COLO668 (cell line): ENCODE data around the gene HDAC9.
"Not testable (repeated sequence)": the region's sequence is repeated elsewhere in the genome, so short reads cannot be mapped to it uniquely, and the experiment has no call there.

ENCODE experiments used
- DNase-seq: peaks from one replicate; lab custom pipeline; 2025; ENCODE audit not compliant: unreplicated experiment; lab: John Stamatoyannopoulos, UW

HDAC9 gene

GRCh38 chr7:18936265-18936664, 440.7 kb downstream of the HDAC9 start:
- DNase-seq, result no peak

- DNase-seq, result no peak
Measured at GRCh38 chr7:18939771-18940592, 444.4 kb downstream of the HDAC9 start.

GRCh38 chr7:18940593-18941134, 445.1 kb downstream of the HDAC9 start:
- DNase-seq, result no peak

GRCh38 chr7:18941207-18941606, 445.7 kb downstream of the HDAC9 start:
- no peak for DNase-seq

- no peak for DNase-seq
Measured at GRCh38 chr7:18948521-18948920, 453.0 kb downstream of the HDAC9 start.

- DNase-seq, result no peak
Measured at GRCh38 chr7:18952846-18953245, 457.3 kb downstream of the HDAC9 start.

- no peak for DNase-seq
Measured at GRCh38 chr7:18958627-18959026, 463.1 kb downstream of the HDAC9 start.

- DNase-seq, result no peak
Measured at GRCh38 chr7:18960725-18961124, 465.2 kb downstream of the HDAC9 start.

GRCh38 chr7:18962031-18962430, 466.5 kb downstream of the HDAC9 start:
- no peak for DNase-seq

- DNase-seq, result no peak
Measured at GRCh38 chr7:18965657-18966056, 470.1 kb downstream of the HDAC9 start.

- DNase-seq, result not testable (repeated sequence)
Measured at GRCh38 chr7:18967755-18968154, 472.2 kb downstream of the HDAC9 start.

- no peak for DNase-seq
Measured at GRCh38 chr7:18971839-18972238, 476.3 kb downstream of the HDAC9 start.

GRCh38 chr7:18974803-18975202, 479.3 kb downstream of the HDAC9 start:
- DNase-seq, result no peak

GRCh38 chr7:18975276-18975675, 479.7 kb downstream of the HDAC9 start:
- DNase-seq, result no peak

- no peak for DNase-seq
Measured at GRCh38 chr7:18975689-18976280, 480.2 kb downstream of the HDAC9 start.

- no peak for DNase-seq
Measured at GRCh38 chr7:18976715-18977471, 481.3 kb downstream of the HDAC9 start.

GRCh38 chr7:18978108-18978495, 482.6 kb downstream of the HDAC9 start:
- no peak for DNase-seq

GRCh38 chr7:18990700-18991099, 495.2 kb downstream of the HDAC9 start:
- DNase-seq, result not testable (repeated sequence)

GRCh38 chr7:18993933-18994668, 498.6 kb downstream of the HDAC9 start:
- DNase-seq, result no peak

- DNase-seq, result no peak
Measured at GRCh38 chr7:18995270-18995671, 499.7 kb downstream of the HDAC9 start.
